Fibroblast of lung (primary cell): ENCODE data around the gene LSM7.

Experiments
- EZH2 ChIP-seq: IDR thresholded peaks from 2 replicates; pipeline ENCODE4 v1.5.1; 2012; ENCODE audit warnings: low read length, control low read depth, mild to moderate bottlenecking; ENCODE audit errors: missing control alignments
- TF ChIP-seq, protein P1 (sequence below), 2 donors: IDR thresholded peaks in 1 of 2; conservative IDR thresholded peaks in 1 of 2; 1 replicate in 1 of 2; 2 replicates in 1 of 2; pipeline ENCODE4 v1.5.1; 2011 to 2012; ENCODE audit warnings: low read length in 2 of 2, control low read depth in 1 of 2, inconsistent platforms in 1 of 2, low read depth in 1 of 2, mild to moderate bottlenecking in 1 of 2

DNA sequence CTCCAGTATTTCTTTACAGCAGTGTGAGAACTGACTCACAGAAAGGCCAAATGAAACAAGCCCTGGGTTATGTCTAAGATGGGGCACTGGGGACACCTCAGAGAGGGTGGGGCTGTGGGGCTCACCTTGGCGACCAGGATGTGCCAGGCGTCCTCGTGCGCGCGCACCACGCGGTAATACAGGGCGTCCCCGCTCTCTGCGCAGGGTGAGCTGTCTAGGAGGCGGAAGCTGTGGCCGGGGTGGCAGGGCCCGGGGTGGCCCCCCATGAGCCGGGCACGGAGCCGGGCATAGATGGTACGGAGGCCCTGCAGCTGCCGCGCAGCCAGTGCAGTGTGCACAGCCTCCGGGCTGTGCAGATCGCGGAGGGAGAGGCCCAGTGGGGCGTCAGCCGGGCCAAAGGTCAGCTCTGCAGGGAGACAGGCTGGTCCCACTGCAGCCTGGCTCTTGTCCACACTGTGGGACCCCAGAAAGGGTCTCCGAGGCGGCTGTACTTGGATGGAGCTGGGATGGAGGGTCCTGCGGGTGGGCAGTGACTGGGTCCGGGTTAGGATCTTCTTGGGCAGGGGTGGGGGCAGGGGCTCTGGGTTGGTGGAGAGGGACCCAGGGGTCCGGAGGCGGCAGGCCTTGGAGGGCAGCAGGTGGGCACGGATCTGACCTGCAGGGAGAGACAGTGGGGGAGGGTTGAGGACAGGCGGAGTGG is 49.8 kb downstream of the LSM7 start:
- TF ChIP-seq EZH2: no peak
- TF ChIP-seq, protein P1, sequence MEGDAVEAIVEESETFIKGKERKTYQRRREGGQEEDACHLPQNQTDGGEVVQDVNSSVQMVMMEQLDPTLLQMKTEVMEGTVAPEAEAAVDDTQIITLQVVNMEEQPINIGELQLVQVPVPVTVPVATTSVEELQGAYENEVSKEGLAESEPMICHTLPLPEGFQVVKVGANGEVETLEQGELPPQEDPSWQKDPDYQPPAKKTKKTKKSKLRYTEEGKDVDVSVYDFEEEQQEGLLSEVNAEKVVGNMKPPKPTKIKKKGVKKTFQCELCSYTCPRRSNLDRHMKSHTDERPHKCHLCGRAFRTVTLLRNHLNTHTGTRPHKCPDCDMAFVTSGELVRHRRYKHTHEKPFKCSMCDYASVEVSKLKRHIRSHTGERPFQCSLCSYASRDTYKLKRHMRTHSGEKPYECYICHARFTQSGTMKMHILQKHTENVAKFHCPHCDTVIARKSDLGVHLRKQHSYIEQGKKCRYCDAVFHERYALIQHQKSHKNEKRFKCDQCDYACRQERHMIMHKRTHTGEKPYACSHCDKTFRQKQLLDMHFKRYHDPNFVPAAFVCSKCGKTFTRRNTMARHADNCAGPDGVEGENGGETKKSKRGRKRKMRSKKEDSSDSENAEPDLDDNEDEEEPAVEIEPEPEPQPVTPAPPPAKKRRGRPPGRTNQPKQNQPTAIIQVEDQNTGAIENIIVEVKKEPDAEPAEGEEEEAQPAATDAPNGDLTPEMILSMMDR (conservative IDR thresholded peaks at IDR 0.05 in 1 of 2, IDR thresholded peaks at IDR 0.05 in 1 of 2; ENCODE audit: low read depth in 1 of 2, low read length in 2 of 2): no peak
